ENCODE measurements around the gene ARHGAP12.
"Not testable (repeated sequence)": the region's sequence is repeated elsewhere in the genome, so short reads cannot be mapped to it uniquely, and the experiment has no call there.

Gene ARHGAP12

DNA sequence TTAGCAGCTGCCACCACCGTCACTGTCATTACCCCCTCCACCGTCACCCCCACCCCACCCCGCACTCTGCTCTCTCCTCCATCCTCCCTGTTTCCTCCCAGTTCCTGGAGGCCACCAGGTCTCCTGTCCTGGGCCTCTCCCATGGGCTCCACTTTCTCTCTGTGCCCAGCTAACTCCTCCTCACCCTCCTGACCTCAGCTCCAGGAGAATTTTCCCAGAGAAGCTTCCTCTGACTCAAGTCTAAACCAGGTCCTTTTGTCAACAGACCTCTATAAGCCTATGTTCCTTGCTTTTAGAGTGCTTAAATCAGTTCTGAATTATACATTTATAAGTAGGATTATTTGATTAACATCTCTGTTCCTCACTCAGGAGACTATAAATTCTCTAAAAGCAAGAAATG is 150.0 kb downstream of the ARHGAP12 start:
- peaks cover 4% of the 10 kb centered on the region; the same call in 1 of the 2 replicates for H3K9me3 ChIP-seq (ENCODE audit: control insufficient read depth, insufficient read depth, low read length)
- H3K36me3 ChIP-seq (ENCODE audit: insufficient read depth, low read length), result no peaks in the 10 kb centered on the region; the same call in 1 of the 2 replicates
- no peaks in the 10 kb centered on the region for H3K4me1 ChIP-seq (ENCODE audit: insufficient read depth, low read length)
- no peak overlapping the region for H3K9ac ChIP-seq (ENCODE audit: low read depth, low read length)

DNA sequence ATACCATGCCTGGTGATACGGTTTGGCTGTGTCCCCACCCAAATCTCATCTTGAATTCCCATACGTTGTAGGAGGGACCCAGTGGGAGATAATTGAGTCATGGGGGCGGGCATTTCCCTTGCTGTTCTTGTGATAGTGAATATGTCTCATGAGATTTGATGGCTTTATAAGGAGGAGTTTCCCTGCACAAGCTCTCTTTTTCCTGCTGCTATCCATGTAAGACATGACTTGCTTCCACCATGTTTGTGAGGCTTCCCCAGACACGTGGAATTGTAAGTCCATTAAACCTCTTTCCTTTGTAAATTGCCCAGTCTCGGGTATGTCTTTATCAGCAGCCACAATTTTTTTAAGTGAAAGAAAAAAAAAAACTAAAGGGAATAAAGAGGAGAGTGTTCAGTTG is 152.5 kb downstream of the ARHGAP12 start:
- Histone ChIP-seq H3K9ac (ENCODE audit: low read depth, low read length) (no peak overlapping the region), H3K4me1 (ENCODE audit: insufficient read depth, low read length) (no peaks in the 10 kb centered on the region), H3K9me3 (ENCODE audit: control insufficient read depth, insufficient read depth, low read length) (peaks cover 4% of the 10 kb centered on the region; the same call in 1 of the 2 replicates), H3K36me3 (ENCODE audit: insufficient read depth, low read length) (no peaks in the 10 kb centered on the region; the same call in 1 of the 2 replicates)

DNA sequence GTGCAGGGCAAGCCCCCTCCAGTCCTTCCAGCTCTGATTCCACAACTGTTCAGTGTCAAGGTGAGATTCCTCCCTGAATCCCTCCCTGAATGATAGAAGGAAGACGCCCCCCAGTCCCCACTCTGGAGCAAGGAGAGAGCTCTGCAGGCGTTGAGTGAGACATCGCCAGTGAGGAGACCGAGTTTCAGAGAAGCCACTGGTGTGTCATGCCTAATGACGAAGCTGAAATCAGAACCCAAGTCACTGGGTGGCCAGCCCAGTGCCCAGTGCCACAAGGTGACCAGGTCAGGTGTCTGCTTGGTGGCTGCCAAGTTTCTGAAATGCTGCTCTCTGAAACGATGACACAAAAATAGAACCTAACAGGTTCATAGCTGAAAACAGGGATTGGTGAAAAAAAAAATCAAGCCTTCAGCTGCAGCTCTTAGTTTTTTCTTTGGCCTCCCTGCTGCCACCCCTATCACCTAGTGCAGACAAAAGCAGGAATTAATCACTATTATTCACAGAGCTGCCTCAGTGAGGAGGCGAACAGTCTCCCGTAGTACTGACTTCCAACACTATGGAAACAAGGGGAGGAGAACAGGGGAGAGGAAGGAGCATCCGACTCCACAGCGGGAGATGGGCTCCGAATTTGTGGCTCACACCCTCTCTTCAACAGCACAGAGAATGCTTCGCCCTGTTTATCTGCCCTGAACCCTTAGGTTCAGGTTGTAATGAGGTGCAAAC is 153.5 kb downstream of the ARHGAP12 start:
- Histone ChIP-seq H3K9ac (ENCODE audit: low read depth, low read length) (no peak overlapping the region), H3K9me3 (ENCODE audit: control insufficient read depth, insufficient read depth, low read length) (peaks cover 4% of the 10 kb centered on the region; the same call in 1 of the 2 replicates), H3K4me1 (ENCODE audit: insufficient read depth, low read length) (no peaks in the 10 kb centered on the region), H3K36me3 (ENCODE audit: insufficient read depth, low read length) (no peaks in the 10 kb centered on the region; the same call in 1 of the 2 replicates)

DNA sequence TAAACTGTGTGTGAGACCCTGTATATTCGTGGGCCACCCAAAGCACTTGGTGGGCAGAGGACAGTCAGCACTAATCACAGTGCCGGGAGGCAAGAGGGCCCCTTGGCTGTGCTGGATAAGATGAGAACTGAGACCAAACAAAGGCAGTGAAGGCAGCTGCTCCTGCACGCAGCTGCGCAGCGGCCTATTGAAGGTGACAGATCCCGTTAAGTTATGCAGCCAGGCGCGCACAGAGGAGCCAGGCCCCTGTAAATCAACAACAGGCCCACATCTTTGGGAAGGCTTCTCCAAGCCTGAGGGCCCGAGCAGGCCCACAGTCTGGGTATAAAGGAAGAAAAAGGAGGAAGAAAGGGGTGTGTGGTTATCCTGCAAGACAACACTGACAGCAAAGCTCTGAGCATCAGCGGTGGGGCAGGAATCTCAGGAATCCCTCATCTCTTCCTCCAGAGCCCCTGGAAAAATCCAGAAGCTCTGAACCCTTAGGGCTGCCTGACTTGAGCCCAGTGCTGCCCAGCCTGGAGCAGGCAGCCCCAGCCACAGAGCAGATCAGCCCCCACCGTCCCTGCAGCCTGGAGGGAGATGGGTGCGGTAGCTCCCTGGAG is 154.2 kb downstream of the ARHGAP12 start:
- no peaks in the 10 kb centered on the region for H3K4me1 ChIP-seq (ENCODE audit: insufficient read depth, low read length)
- H3K9ac ChIP-seq (ENCODE audit: low read depth, low read length), result no peak overlapping the region
- no peaks in the 10 kb centered on the region; the same call in 1 of the 2 replicates for H3K36me3 ChIP-seq (ENCODE audit: insufficient read depth, low read length)
- H3K9me3 ChIP-seq (ENCODE audit: control insufficient read depth, insufficient read depth, low read length), result peaks cover 4% of the 10 kb centered on the region; the same call in 1 of the 2 replicates

DNA sequence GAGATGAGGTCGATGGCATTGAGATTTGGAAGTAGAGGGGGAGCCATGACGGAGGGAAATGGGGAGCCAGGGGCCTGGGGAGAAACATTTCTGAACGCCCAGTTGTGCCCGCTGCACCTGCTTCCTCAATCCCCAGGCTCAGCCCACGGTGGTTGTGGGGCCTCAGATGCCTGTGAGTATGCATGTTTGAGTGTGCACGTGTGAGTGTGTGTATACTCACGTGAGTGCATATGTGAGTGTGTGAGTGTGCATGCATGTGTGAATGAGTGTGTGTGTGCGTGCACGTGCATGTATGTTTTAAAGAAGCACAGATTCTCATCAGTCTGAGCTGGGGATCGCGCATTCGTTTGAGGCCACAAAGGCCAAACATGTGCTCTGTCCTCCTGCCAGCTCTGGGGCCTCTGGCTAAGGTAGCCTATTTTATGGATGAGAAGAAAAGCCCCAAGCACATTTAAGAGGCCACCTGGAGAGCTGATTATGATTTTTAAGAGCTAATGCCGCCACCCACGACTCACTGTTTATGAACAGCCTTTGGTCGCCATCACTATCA is 154.8 kb downstream of the ARHGAP12 start:
- no peak overlapping the region for H3K9ac ChIP-seq (ENCODE audit: low read depth, low read length)
- H3K36me3 ChIP-seq (ENCODE audit: insufficient read depth, low read length), result no peaks in the 10 kb centered on the region; the same call in 1 of the 2 replicates
- peaks cover 4% of the 10 kb centered on the region; the same call in 1 of the 2 replicates for H3K9me3 ChIP-seq (ENCODE audit: control insufficient read depth, insufficient read depth, low read length)
- no peaks in the 10 kb centered on the region for H3K4me1 ChIP-seq (ENCODE audit: insufficient read depth, low read length)

- H3K9me3 ChIP-seq (ENCODE audit: control insufficient read depth, insufficient read depth, low read length), result peaks cover 4% of the 10 kb centered on the region; the same call in 1 of the 2 replicates
- no peak overlapping the region for H3K9ac ChIP-seq (ENCODE audit: low read depth, low read length)
- no peaks in the 10 kb centered on the region for H3K4me1 ChIP-seq (ENCODE audit: insufficient read depth, low read length)
- H3K36me3 ChIP-seq (ENCODE audit: insufficient read depth, low read length), result no peaks in the 10 kb centered on the region; the same call in 1 of the 2 replicates
Observed at GRCh38 chr10:31771331-31771831, 157.2 kb downstream of the ARHGAP12 start.

- Histone ChIP-seq H3K9ac (ENCODE audit: low read depth, low read length) (no peak overlapping the region), H3K9me3 (ENCODE audit: control insufficient read depth, insufficient read depth, low read length) (no peaks in the 10 kb centered on the region), H3K4me1 (ENCODE audit: insufficient read depth, low read length) (peaks cover 5% of the 10 kb centered on the region; the same call in 1 of the 2 replicates), H3K36me3 (ENCODE audit: insufficient read depth, low read length) (no peaks in the 10 kb centered on the region)
Observed at GRCh38 chr10:31770307-31770902, 158.2 kb downstream of the ARHGAP12 start.

DNA sequence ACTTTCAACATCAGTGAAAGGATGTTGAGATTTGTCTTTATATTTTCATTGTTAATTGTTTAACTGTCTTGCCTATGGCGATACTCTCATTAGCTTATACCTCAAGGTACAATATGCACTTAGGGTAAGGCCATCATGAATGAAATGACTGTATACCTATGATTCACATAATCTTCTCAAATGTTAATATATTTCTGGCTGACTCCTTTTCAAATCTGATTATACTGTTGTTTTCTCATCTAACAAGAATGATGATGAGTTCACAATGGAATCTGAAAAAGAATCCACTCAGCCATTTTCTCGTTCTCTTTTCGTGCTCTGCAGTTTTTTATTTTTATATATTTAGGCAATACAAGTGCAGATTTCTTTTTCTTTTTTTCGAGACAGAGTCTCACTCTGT is 159.1 kb downstream of the ARHGAP12 start:
- Histone ChIP-seq H3K9me3 (ENCODE audit: control insufficient read depth, insufficient read depth, low read length) (no peaks in the 10 kb centered on the region), H3K36me3 (ENCODE audit: insufficient read depth, low read length) (no peaks in the 10 kb centered on the region), H3K4me1 (ENCODE audit: insufficient read depth, low read length) (peaks cover 5% of the 10 kb centered on the region; the same call in 1 of the 2 replicates), H3K9ac (ENCODE audit: low read depth, low read length) (no peak overlapping the region)

DNA sequence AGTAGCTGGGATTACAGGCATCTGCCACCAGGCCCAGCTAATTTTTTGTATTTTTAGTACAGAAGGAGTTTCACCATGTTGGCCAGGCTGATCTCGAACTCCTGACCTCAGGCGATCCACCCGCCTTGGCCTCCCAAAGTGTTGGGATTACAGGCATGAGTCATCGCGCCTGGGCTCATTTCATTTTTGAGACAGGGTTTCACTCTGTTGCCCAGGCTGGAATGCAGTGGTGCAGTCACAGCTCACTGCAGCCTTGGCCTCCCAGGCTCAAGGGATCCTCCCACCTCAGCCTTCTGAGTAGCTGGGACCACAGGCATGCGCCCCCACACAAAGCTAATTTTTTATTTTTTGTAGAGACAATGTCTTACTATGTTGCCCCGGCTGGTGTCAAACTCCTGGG is 159.7 kb downstream of the ARHGAP12 start:
- not testable (repeated sequence) for H3K9me3 ChIP-seq (ENCODE audit: control insufficient read depth, insufficient read depth, low read length); H3K4me1 ChIP-seq (ENCODE audit: insufficient read depth, low read length); H3K9ac ChIP-seq (ENCODE audit: low read depth, low read length); H3K36me3 ChIP-seq (ENCODE audit: insufficient read depth, low read length)

GRCh38 chr10:31768467-31768866 is 160.2 kb downstream of the ARHGAP12 start:
- Histone ChIP-seq H3K36me3 (ENCODE audit: insufficient read depth, low read length) (no peaks in the 10 kb centered on the region), H3K9me3 (ENCODE audit: control insufficient read depth, insufficient read depth, low read length) (no peaks in the 10 kb centered on the region; the same call in 1 of the 2 replicates), H3K4me1 (ENCODE audit: insufficient read depth, low read length) (peaks cover 5% of the 10 kb centered on the region; the same call in 1 of the 2 replicates), H3K9ac (ENCODE audit: low read depth, low read length) (no peak overlapping the region)

DNA sequence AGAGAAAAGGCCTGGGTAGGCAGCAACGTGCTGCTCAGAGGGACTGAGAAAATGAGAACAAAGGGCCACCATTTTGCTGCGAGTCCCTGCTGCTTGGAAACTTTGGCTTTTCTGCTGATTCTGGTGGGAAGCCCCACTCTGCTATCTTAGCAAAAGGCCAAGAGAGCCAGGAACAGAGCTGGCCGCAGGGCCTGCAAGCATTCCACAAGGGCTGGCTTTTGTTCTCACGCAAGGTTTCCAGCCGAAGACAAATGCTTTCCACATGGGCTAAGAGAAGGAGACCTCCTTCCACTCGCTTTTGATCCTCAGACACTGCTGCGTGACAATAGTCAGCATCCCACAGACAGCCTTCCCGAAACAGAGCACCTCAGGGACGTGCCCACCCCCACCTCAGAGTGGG is 163.1 kb downstream of the ARHGAP12 start:
- peaks cover 26% of the 10 kb centered on the region; the same call in 1 of the 2 replicates for H3K4me1 ChIP-seq (ENCODE audit: insufficient read depth, low read length)
- H3K9me3 ChIP-seq (ENCODE audit: control insufficient read depth, insufficient read depth, low read length), result no peaks in the 10 kb centered on the region; the same call in 1 of the 2 replicates
- no peaks in the 10 kb centered on the region for H3K36me3 ChIP-seq (ENCODE audit: insufficient read depth, low read length)
- H3K9ac ChIP-seq (ENCODE audit: low read depth, low read length), result no peak overlapping the region

DNA sequence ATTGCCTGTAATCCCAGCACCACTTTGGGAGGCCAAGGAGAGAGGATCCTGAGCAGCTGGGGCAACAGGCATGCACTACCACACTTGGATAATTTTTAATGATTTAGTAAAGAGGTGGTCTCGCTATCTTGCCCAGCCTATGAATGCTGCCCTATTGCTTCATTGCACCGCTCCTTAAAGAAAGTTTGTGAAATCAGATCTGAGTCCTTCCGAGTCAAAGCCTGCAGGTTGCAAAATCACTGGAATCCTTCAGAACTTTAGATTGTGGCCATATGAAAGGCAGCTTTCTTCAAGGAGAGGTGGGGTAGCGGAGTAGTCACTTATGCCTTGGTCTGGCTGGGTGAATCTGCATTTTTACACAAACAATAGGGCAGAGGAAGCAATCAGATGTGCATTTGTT is 166.3 kb downstream of the ARHGAP12 start:
- Histone ChIP-seq H3K9me3 (ENCODE audit: control insufficient read depth, insufficient read depth, low read length) (no peaks in the 10 kb centered on the region; the same call in 1 of the 2 replicates), H3K4me1 (ENCODE audit: insufficient read depth, low read length) (peaks cover 45% of the 10 kb centered on the region), H3K36me3 (ENCODE audit: insufficient read depth, low read length) (no peaks in the 10 kb centered on the region), H3K9ac (ENCODE audit: low read depth, low read length) (no peak overlapping the region)

DNA sequence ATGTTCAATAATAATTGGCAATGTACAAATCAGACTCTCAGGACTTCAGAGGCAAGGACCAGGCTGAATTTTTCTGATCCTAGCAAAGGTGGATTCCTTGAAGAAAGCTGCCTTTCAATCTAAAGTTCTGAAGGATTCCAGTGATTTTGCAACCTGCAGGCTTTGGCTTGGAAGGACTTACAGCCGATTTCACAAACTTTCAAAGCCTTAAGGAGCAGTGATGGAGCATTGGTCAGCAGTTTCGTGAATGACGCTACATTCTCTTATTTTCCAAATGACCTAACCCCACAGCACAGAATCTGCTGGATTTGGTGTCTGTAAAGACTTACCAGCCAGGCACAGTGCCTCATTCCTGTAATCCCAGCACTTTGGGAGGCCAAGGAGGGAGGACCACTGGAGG is 167.5 kb downstream of the ARHGAP12 start:
- Histone ChIP-seq H3K4me1 (ENCODE audit: insufficient read depth, low read length) (peaks cover 56% of the 10 kb centered on the region), H3K9ac (ENCODE audit: low read depth, low read length) (no peak overlapping the region)

DNA sequence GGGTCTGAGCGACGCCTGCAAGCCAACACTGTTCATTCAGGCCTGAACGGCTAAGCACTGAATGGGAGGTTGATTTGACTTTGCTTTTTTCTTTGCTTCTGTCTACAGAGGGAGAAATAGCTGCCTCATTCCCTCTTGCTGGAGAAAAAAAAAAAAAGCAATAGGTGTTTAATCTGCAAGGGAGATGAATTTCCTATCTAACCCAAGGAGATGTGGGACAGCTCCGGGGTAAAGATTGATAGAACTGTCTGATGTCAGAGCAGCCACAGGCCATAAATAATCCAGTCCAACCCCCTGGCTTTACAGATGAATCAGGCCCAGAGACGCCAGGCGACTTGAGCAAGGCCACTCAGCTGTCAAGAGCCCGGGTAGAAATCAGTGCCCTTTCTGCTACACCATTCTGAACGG is 168.0 kb downstream of the ARHGAP12 start:
- Histone ChIP-seq H3K9ac (ENCODE audit: low read depth, low read length) (peak overlapping the region; percentile 54; the same call in 1 of the 2 replicates), H3K4me1 (ENCODE audit: insufficient read depth, low read length) (peaks cover 59% of the 10 kb centered on the region), H3K36me3 (ENCODE audit: insufficient read depth, low read length) (no peaks in the 10 kb centered on the region), H3K9me3 (ENCODE audit: control insufficient read depth, insufficient read depth, low read length) (no peaks in the 10 kb centered on the region; the same call in 1 of the 2 replicates)

More for the DNA sequence above, 167.5 kb downstream of the ARHGAP12 start:
- H3K36me3 ChIP-seq (ENCODE audit: insufficient read depth, low read length), result no peaks in the 10 kb centered on the region
- no peaks in the 10 kb centered on the region; the same call in 1 of the 2 replicates for H3K9me3 ChIP-seq (ENCODE audit: control insufficient read depth, insufficient read depth, low read length)

Data from ES-I3 (cell line).